ENCODE results near the gene MB.

The MB gene

GRCh38 chr22:35564975-35565867, 51.9 kb downstream of the MB start:
- intact Hi-C loops (cut with DNase I), result no loop called here
- DNase-seq, result peak in 6 of 42 donors; percentile 42 to 76 (median 58)

GRCh38 chr22:35563211-35563610, 53.9 kb downstream of the MB start:
- intact Hi-C loops (cut with DNase I), result no loop called here

DNA sequence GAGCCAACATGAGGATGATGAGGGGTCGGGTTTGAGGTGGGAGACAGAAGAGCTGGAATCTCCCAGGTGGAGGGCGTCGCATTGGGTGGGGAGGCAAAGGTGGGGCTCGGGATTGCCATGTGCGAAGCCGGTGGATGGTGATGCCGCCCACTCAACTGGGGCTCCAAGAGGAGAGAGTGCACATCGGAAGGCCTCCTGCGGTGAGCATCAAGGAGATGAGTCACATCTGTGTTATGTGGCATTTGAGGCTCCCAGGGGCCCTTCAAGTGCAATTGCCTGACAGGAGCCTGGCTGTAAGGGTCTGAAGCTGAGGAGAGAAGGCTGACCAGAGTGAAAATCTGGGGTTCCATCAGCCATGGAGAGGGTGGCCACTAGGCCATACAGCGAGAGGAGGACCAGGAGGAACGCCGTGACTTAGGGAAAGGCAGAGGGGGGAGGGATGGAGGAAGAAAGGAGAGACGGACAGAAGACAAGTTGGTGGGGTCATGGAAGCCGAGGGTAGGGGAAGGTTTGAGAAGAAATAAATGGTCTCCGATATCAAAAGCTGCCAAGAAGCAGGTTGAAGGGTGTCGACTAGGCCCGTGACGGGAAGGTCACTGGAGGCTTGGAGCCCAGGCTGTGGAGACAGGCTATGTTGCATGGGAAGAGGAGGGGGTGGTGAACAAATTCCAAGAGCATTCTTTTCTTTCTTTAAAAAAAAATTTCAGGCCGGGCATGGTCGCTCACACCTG, 55.2 kb downstream of the MB start:
- peak in 11 of 42 donors; percentile 30 to 76 (median 53) for DNase-seq
- intact Hi-C loops (cut with DNase I), result no loop called here

More at GRCh38 chr22:35563211-35563610, 53.9 kb downstream of the MB start:
- no peak for DNase-seq

- intact Hi-C loops (cut with DNase I), result no loop called here
- DNase-seq, result no peak
Observed at GRCh38 chr22:35560824-35561223, 56.3 kb downstream of the MB start.

GRCh38 chr22:35560366-35560765, 56.8 kb downstream of the MB start:
- intact Hi-C loops (cut with DNase I), result no loop called here
- DNase-seq, result no peak

DNA sequence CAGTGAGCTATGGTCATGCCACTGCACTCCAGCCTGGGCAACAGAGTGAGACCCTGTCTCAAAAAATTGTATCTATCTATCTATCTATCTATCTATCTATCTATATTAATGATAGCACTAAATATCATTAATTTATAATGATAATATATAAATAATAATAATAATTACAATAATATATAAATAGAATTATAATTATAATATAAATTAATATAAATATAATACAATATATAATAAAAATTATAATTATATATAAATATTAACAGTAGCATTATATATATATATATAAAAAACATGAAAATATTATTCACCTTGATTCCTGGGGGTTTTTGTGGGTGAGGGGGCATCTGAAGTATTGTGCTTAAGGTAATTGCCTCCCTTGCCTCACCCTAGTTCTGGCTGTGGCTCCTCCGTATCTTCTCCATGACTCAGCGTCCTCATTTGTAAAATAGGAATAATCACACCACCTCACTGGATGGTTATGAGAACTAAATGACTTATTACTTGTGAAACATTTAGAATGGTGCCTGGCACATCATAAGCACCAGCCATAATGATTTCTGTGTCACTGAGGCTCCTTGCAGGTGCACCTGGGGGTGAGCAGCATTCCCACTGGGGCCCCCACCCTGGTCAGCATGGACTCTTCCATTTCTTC, 57.6 kb downstream of the MB start:
- peak in 4 of 42 donors; percentile 29 to 68 (median 50) for DNase-seq
- intact Hi-C loops (cut with DNase I), result no loop called here

DNA sequence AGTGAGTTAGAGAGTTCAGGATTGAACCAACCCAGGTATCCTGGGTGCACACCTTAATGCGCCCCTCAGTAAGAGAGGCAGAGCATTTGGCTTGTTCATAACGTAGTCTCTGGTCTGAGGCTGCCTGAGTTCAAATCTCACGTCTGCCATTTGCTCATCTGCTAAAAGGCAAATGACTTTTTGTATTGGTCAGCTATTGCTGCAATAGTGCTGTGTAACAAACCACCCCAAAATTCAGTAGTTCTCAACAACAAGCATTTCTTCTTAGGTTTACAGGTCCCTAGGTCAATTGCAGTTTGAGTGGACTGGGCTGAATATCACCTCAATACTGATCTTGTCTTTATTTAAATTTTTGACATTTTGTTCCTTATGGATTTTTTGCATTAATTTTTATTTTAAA, 58.4 kb downstream of the MB start:
- intact Hi-C loops (cut with DNase I), result no loop called here
- DNase-seq, result no peak

GRCh38 chr22:35558031-35558430, 59.1 kb downstream of the MB start:
- intact Hi-C loops (cut with DNase I), result no loop called here
- no peak for DNase-seq

All from head of caudate nucleus (tissue), 42 donors.